Endothelial cell of umbilical vein (primary cell): Measurements from ENCODE around the gene CALD1. TPM values are rescaled to one million over a fixed set of nuclear protein-coding genes. Genes with fewer than 3 reads are reported as not detected.

Experiments
- BruUV-seq: library from RNA; stranded (reverse); fragments of 400-500 nt; replicated peaks from 2 replicates; lab custom pipeline; 2021; lab: Mats Ljungman, UMichigan
- CTCF ChIA-PET: fragments of 300-600, 350-600 bp; sonication (Branson Sonifier 250); formaldehyde crosslinking; loops from one replicate; lab custom pipeline; 2021; ENCODE audit warnings: antibody characterized with exemption, inconsistent platforms; lab: Charles Lee
- POLR2A ChIA-PET: fragments of 300-600, 350-600 bp; sonication (Branson Sonifier 250); formaldehyde crosslinking; loops from one replicate; lab custom pipeline; 2021; ENCODE audit warnings: antibody characterized with exemption, inconsistent platforms; lab: Charles Lee
- DNase-seq: peaks from one replicate; pipeline ENCODE4 v3.0.0-alpha.2; 2011; ENCODE audit warnings: low read depth, low spot score
- FAIRE-seq: peaks from 2 replicates; lab custom pipeline; 2011; peaks lifted over from hg19 to GRCh38; lab: Jason Lieb, UNC
- H2AFZ ChIP-seq: 2 replicates; pipeline ENCODE4 v1.6.0; 2012; ENCODE audit warnings: low read depth, low read length, control low read depth, inconsistent platforms
- H3K27ac ChIP-seq: 2 replicates; pipeline ENCODE4 v1.5.1; 2011; ENCODE audit warnings: low read depth, mild to moderate bottlenecking, control low read depth, low read length, moderate library complexity; ENCODE audit not compliant: insufficient read depth
- H3K27me3 ChIP-seq, 2 experiments: 2 replicates each; pipeline versions ENCODE4 v1.6.0 to v1.6.1; 2011; ENCODE audit warnings: low read length in 2 of 2, mixed read lengths in 1 of 2; ENCODE audit not compliant: control insufficient read depth in 2 of 2, insufficient read depth in 2 of 2
- H3K36me3 ChIP-seq, 2 experiments: 2 replicates in 1 of 2; 3 replicates in 1 of 2; pipeline ENCODE4 v1.5.1; 2011; ENCODE audit warnings: low read length in 2 of 2, mild to moderate bottlenecking in 1 of 2, moderate library complexity in 1 of 2; ENCODE audit not compliant: control insufficient read depth in 2 of 2, insufficient read depth in 2 of 2; ENCODE audit errors: extremely low read depth in 1 of 2
- H3K4me1 ChIP-seq: 3 replicates; pipeline ENCODE4 v1.5.1; 2011; ENCODE audit warnings: mild to moderate bottlenecking, low read length; ENCODE audit not compliant: control insufficient read depth, insufficient read depth; ENCODE audit errors: extremely low read depth
- H3K4me2 ChIP-seq: 2 replicates; pipeline ENCODE4 v1.6.1; 2011; ENCODE audit warnings: low read length, control low read depth, mixed read lengths; ENCODE audit not compliant: insufficient read depth
- H3K4me3 ChIP-seq, 3 experiments: fragments of 200-600 bp in 1 of 3; sonication (generic), shearing (Covaris generic) in 1 of 3; replicated peaks in 1 of 3; 2 replicates each; pipeline ENCODE4 v1.5.1; 2011 to 2016; ENCODE audit warnings: control low read depth in 3 of 3, low read length in 3 of 3, mild to moderate bottlenecking in 2 of 3, inconsistent platforms in 1 of 3, low read depth in 1 of 3, moderate library complexity in 1 of 3; ENCODE audit not compliant: insufficient read depth in 1 of 3
- H3K79me2 ChIP-seq: 2 replicates; pipeline ENCODE4 v1.6.0; 2012; ENCODE audit warnings: low read length, inconsistent platforms; ENCODE audit not compliant: control insufficient read depth, insufficient read depth
- H3K9ac ChIP-seq: replicated peaks from 2 replicates; pipeline ENCODE3; 2011; ENCODE audit warnings: low read length, control low read depth; ENCODE audit not compliant: insufficient read depth; ENCODE audit errors: extremely low read depth
- H3K9me1 ChIP-seq: replicated peaks from 3 replicates; pipeline ENCODE4 v1.6.0; 2011; ENCODE audit warnings: mild to moderate bottlenecking, low read length; ENCODE audit not compliant: control insufficient read depth, insufficient read depth; ENCODE audit errors: extremely low read depth
- H3K9me3 ChIP-seq: replicated peaks from 2 replicates; pipeline ENCODE4 v1.5.1; 2012; ENCODE audit warnings: low read length, inconsistent platforms; ENCODE audit not compliant: control insufficient read depth, insufficient read depth
- H4K20me1 ChIP-seq: replicated peaks from 2 replicates; pipeline ENCODE3; 2011; ENCODE audit warnings: mild to moderate bottlenecking, low read length; ENCODE audit not compliant: control insufficient read depth, insufficient read depth; ENCODE audit errors: extremely low read depth
- CTCF ChIP-seq, 2 donors: IDR thresholded peaks; 1 replicate in 1 of 2; 2 replicates in 1 of 2; pipeline ENCODE4 v1.5.1; 2011; ENCODE audit warnings: low read length in 2 of 2, mild to moderate bottlenecking in 2 of 2, moderate library complexity in 2 of 2, control low read depth in 1 of 2, inconsistent platforms in 1 of 2, low read depth in 1 of 2; ENCODE audit not compliant: insufficient read depth in 1 of 2; ENCODE audit errors: extremely low read depth in 1 of 2
- EZH2 ChIP-seq: IDR thresholded peaks from 2 replicates; pipeline ENCODE4 v1.6.1; 2012; ENCODE audit warnings: borderline replicate concordance, low read depth, mild to moderate bottlenecking, moderate library complexity, low read length, inconsistent platforms; ENCODE audit not compliant: severe bottlenecking
- FOS ChIP-seq: IDR thresholded peaks from 2 replicates; pipeline ENCODE4 v1.6.1; 2011; ENCODE audit warnings: mild to moderate bottlenecking, low read length, moderate library complexity, borderline replicate concordance; ENCODE audit not compliant: insufficient read depth
- GATA2 ChIP-seq: IDR thresholded peaks from 2 replicates; pipeline ENCODE4 v1.7.0; 2011; ENCODE audit warnings: low read depth, mild to moderate bottlenecking, moderate library complexity, mixed read lengths, low read length; ENCODE audit not compliant: insufficient read length, insufficient read depth
- JUN ChIP-seq: IDR thresholded peaks from 2 replicates; pipeline ENCODE4 v1.6.1; 2011; ENCODE audit warnings: borderline replicate concordance, low read depth; ENCODE audit not compliant: insufficient read length, insufficient read depth
- MAX ChIP-seq: IDR thresholded peaks from 2 replicates; pipeline ENCODE4 v1.6.1; 2011; ENCODE audit not compliant: insufficient read depth, insufficient read length
- MYC ChIP-seq: IDR thresholded peaks from one replicate; pipeline ENCODE4 v1.6.1; 2011; ENCODE audit warnings: mild to moderate bottlenecking, low read depth, low read length
- POLR2A ChIP-seq: IDR thresholded peaks from 2 replicates; pipeline ENCODE4 v1.6.1; 2012; ENCODE audit warnings: low read depth, mild to moderate bottlenecking, control low read depth, low read length
- POLR2AphosphoS5 ChIP-seq: IDR thresholded peaks from 2 replicates; pipeline ENCODE4 v1.6.1; 2012; ENCODE audit warnings: low read depth, mild to moderate bottlenecking, control low read depth, low read length, moderate library complexity; ENCODE audit not compliant: insufficient read depth
- dilution Hi-C: fragments of 300-500 bp; cut with MboI; formaldehyde crosslinking; loops from one replicate; pipeline ENCODE4 v1.15.0; 2019; ENCODE audit warnings: low sequenced_read_pairs; ENCODE audit not compliant: extremely low pct_ligation_motif_present
- intact Hi-C: fragments of 100-400 bp; cut with micrococcal nuclease; formaldehyde crosslinking; loops from one replicate; pipeline ENCODE4 v1.10.0; 2022
- polyA plus RNA-seq, 4 experiments: library from polyadenylated mRNA; depleted of rRNA in 3 of 4; stranded (reverse) in 3 of 4; unstranded in 1 of 4; fragments of >200 nt; gene quantifications; 2 replicates each; pipeline versions ENCODE4 v1.2.1 to v1.2.3, GENCODE V29; 2011 to 2012; ENCODE audit warnings: missing spikeins in 1 of 4
- total RNA-seq: library from RNA; stranded (reverse); gene quantifications from 2 replicates; pipeline ENCODE4 v1.2.3, GENCODE V29; 2021

CALD1 gene
- total and polyA plus RNA-seq, 2 donors (not counting 3 experiments of a cell fraction or from before 2014, with no cell fraction given): 136 to 307 TPM

- H2AFZ ChIP-seq: no peak overlapping the region
- H3K4me2 ChIP-seq: no peak overlapping the region
- TF ChIP-seq CTCF (IDR thresholded peaks at IDR 0.05; ENCODE audit: extremely low read depth in 1 of 2, insufficient read depth in 1 of 2, low read depth in 1 of 2, low read length in 2 of 2) (no peak), JUN (no peak), GATA2 (no peak), MAX (no peak), POLR2AphosphoS5 (no peak), POLR2A (no peak), EZH2 (no peak), MYC (no peak), FOS (no peak)
- intact Hi-C loops: no loop called here
- CTCF ChIA-PET: no interaction called here
- H3K4me1 ChIP-seq: peaks cover 24% of the 10 kb centered on the region
- no peaks in the 10 kb centered on the region for H3K36me3 ChIP-seq
- no peaks in the 10 kb centered on the region for H3K9me3 ChIP-seq
- H3K4me3 ChIP-seq: no peak overlapping the region
- no peaks in the 10 kb centered on the region for H3K27me3 ChIP-seq
- dilution Hi-C loops: no loop called here
- DNase-seq (no peak), FAIRE-seq (no peak)
- no peak overlapping the region for H3K9ac ChIP-seq
- no peak overlapping the region for H3K27ac ChIP-seq
- no TSS peak for BruUV-seq
- H3K79me2 ChIP-seq: no peaks in the 10 kb centered on the region
- H3K9me1 ChIP-seq: no peaks in the 10 kb centered on the region
- H4K20me1 ChIP-seq: no peaks in the 10 kb centered on the region
- POLR2A ChIA-PET: no interaction called here
Measured at GRCh38 chr7:134774119-134774518, 5.3 kb upstream of the CALD1 start.
